H1 (cell line): ENCODE data around the gene BRD7. TPM values are rescaled to one million over a fixed set of nuclear protein-coding genes. Genes with fewer than 3 reads are reported as not detected.

Experiments
- CTCF ChIA-PET: fragments of 300-600 bp; sonication (Branson Sonifier 250); formaldehyde crosslinking; loops from one replicate; lab custom pipeline; 2021; ENCODE audit not compliant: partially characterized antibody; lab: Charles Lee
- POLR2A ChIA-PET: fragments of 300-600 bp; sonication (Branson Sonifier 250); formaldehyde crosslinking; loops from one replicate; lab custom pipeline; 2021; ENCODE audit warnings: inconsistent platforms; ENCODE audit not compliant: partially characterized antibody; lab: Charles Lee
- DNase-seq, 2 experiments: peaks; one replicate each; pipeline versions ENCODE4 v3.0.0 to v3.0.0-alpha.2; 2010 to 2022; ENCODE audit warnings: low spot score in 2 of 2, low read depth in 1 of 2, mixed read lengths in 1 of 2
- FAIRE-seq: peaks from 2 replicates; lab custom pipeline; 2011; peaks lifted over from hg19 to GRCh38; lab: Jason Lieb, UNC
- H2AFZ ChIP-seq: 2 replicates; pipeline ENCODE4 v1.8.1; 2012; ENCODE audit warnings: low read length, inconsistent platforms
- H2AK5ac ChIP-seq: 2 replicates; pipeline ENCODE4 v1.6.1; 2013; ENCODE audit warnings: low read depth, low read length
- H2BK120ac ChIP-seq: replicated peaks from 2 replicates; pipeline ENCODE3; 2013; ENCODE audit warnings: low read depth, low read length, inconsistent platforms
- H2BK12ac ChIP-seq: 2 replicates; pipeline ENCODE4 v1.6.1; 2013; ENCODE audit warnings: low read depth, low read length
- H2BK15ac ChIP-seq: 2 replicates; pipeline ENCODE4 v1.6.1; 2013; ENCODE audit warnings: low read length
- H2BK20ac ChIP-seq: 2 replicates; pipeline ENCODE4 v1.6.1; 2013; ENCODE audit warnings: low read length
- H2BK5ac ChIP-seq: 2 replicates; pipeline ENCODE4 v1.6.1; 2013; ENCODE audit warnings: low read depth, low read length
- H3K14ac ChIP-seq: 2 replicates; pipeline ENCODE4 v1.6.1; 2013; ENCODE audit warnings: inconsistent platforms; ENCODE audit not compliant: insufficient read length
- H3K18ac ChIP-seq: 2 replicates; pipeline ENCODE4 v1.6.1; 2013; ENCODE audit warnings: low read length; ENCODE audit errors: extremely low read depth
- H3K23ac ChIP-seq: 2 replicates; pipeline ENCODE4 v1.6.1; 2013; ENCODE audit warnings: inconsistent platforms; ENCODE audit not compliant: insufficient read length
- H3K23me2 ChIP-seq: 2 replicates; pipeline ENCODE4 v1.6.1; 2013; ENCODE audit warnings: low read depth, low read length
- H3K27ac ChIP-seq: 2 replicates; pipeline ENCODE4 v1.6.1; 2011; ENCODE audit warnings: low read depth, low read length, inconsistent platforms
- H3K27me3 ChIP-seq, 4 experiments: replicated peaks in 1 of 4; 1 replicate in 1 of 4; 2 replicates in 3 of 4; pipeline versions ENCODE4 v1.6.1 to v1.8.1; 2011 to 2013; ENCODE audit warnings: low read length in 3 of 4, mild to moderate bottlenecking in 3 of 4, inconsistent platforms in 2 of 4, mixed read lengths in 2 of 4, moderate library complexity in 1 of 4; ENCODE audit not compliant: control insufficient read depth in 3 of 4, insufficient read depth in 3 of 4; ENCODE audit errors: extremely low read depth in 1 of 4
- H3K36me3 ChIP-seq, 4 experiments: 2 replicates each; pipeline versions ENCODE4 v1.6.1 to v1.8.1; 2011 to 2013; ENCODE audit warnings: mild to moderate bottlenecking in 4 of 4, low read length in 3 of 4, moderate library complexity in 2 of 4, control low read depth in 1 of 4, inconsistent platforms in 1 of 4; ENCODE audit not compliant: insufficient read depth in 4 of 4, control insufficient read depth in 2 of 4
- H3K4ac ChIP-seq: replicated peaks from 2 replicates; pipeline ENCODE3; 2013; ENCODE audit warnings: low read length, low read depth, mixed read lengths, inconsistent platforms; ENCODE audit not compliant: insufficient read length
- H3K4me1 ChIP-seq, 4 experiments: replicated peaks in 1 of 4; 1 replicate in 1 of 4; 2 replicates in 3 of 4; pipeline versions ENCODE4 v1.6.1 to v1.8.1; 2011 to 2013; ENCODE audit warnings: low read length in 3 of 4, inconsistent platforms in 2 of 4, mixed read lengths in 1 of 4; ENCODE audit not compliant: insufficient read depth in 4 of 4, control insufficient read depth in 3 of 4
- H3K4me2 ChIP-seq, 2 experiments: 2 replicates each; pipeline versions ENCODE4 v1.6.1 to v1.8.1; 2011 to 2013; ENCODE audit warnings: low read depth in 2 of 2, low read length in 2 of 2, control low read depth in 1 of 2, inconsistent platforms in 1 of 2, mild to moderate bottlenecking in 1 of 2; ENCODE audit not compliant: insufficient read depth in 1 of 2
- H3K4me3 ChIP-seq, 4 experiments: fragments of 200-600, 300-600 bp in 1 of 4; sonication (generic), shearing (Covaris generic), sonication (Bioruptor Twin) in 1 of 4; 2 replicates each; pipeline versions ENCODE4 v1.5.1 to v1.8.1; 2011 to 2016; ENCODE audit warnings: low read length in 4 of 4, low read depth in 3 of 4, control low read depth in 2 of 4, inconsistent platforms in 2 of 4, mild to moderate bottlenecking in 2 of 4, mixed read lengths in 1 of 4, moderate library complexity in 1 of 4; ENCODE audit not compliant: insufficient read depth in 2 of 4; ENCODE audit errors: extremely low read depth in 1 of 4
- H3K56ac ChIP-seq: replicated peaks from 2 replicates; pipeline ENCODE3; 2013; ENCODE audit warnings: low read depth, mild to moderate bottlenecking, mixed read lengths, low read length, inconsistent platforms; ENCODE audit not compliant: insufficient read length
- H3K79me1 ChIP-seq: 2 replicates; pipeline ENCODE4 v1.6.1; 2013; ENCODE audit warnings: low read depth, low read length, control low read depth
- H3K79me2 ChIP-seq, 2 experiments: 2 replicates each; pipeline versions ENCODE4 v1.6.1 to v1.8.1; 2012 to 2013; ENCODE audit warnings: low read length in 2 of 2, mild to moderate bottlenecking in 2 of 2, inconsistent platforms in 1 of 2; ENCODE audit not compliant: insufficient read depth in 2 of 2, control insufficient read depth in 1 of 2
- H3K9ac ChIP-seq, 4 experiments: replicated peaks in 1 of 4; 1 replicate in 1 of 4; 2 replicates in 3 of 4; pipeline versions ENCODE4 v1.6.1 to v1.8.1; 2011 to 2013; ENCODE audit warnings: low read depth in 3 of 4, low read length in 3 of 4, control low read depth in 2 of 4, mild to moderate bottlenecking in 2 of 4, moderate library complexity in 2 of 4, inconsistent platforms in 1 of 4; ENCODE audit errors: extremely low read depth in 1 of 4
- H3K9me3 ChIP-seq, 2 experiments: 2 replicates each; pipeline versions ENCODE4 v1.6.1 to v1.8.1; 2012 to 2013; ENCODE audit warnings: mild to moderate bottlenecking in 2 of 2, moderate library complexity in 2 of 2, control low read depth in 1 of 2, inconsistent platforms in 1 of 2, low read depth in 1 of 2, low read length in 1 of 2, mixed read lengths in 1 of 2; ENCODE audit not compliant: insufficient read depth in 2 of 2
- H4K20me1 ChIP-seq, 2 experiments: replicated peaks in 1 of 2; 2 replicates each; pipeline versions ENCODE3 to v1.8.1; 2011 to 2013; ENCODE audit warnings: inconsistent platforms in 2 of 2, low read length in 2 of 2, mild to moderate bottlenecking in 1 of 2; ENCODE audit not compliant: insufficient read depth in 2 of 2, control insufficient read depth in 1 of 2
- H4K5ac ChIP-seq: 2 replicates; pipeline ENCODE4 v1.6.1; 2013; ENCODE audit warnings: low read length, low read depth, mixed read lengths, inconsistent platforms; ENCODE audit not compliant: insufficient read length
- H4K8ac ChIP-seq: 2 replicates; pipeline ENCODE4 v1.8.0; 2013; ENCODE audit warnings: mild to moderate bottlenecking, moderate library complexity, low read length, inconsistent platforms; ENCODE audit not compliant: insufficient read depth; ENCODE audit errors: extremely low read depth
- H4K91ac ChIP-seq: replicated peaks from 2 replicates; pipeline ENCODE3; 2013; ENCODE audit warnings: low read length, mixed read lengths, inconsistent platforms; ENCODE audit not compliant: insufficient read length
- ASH2L ChIP-seq: fragments of 200-600, 300-600 bp; sonication (generic); IDR thresholded peaks from one replicate; pipeline ENCODE4 v1.7.1; 2017; ENCODE audit warnings: low read length
- CBX8 ChIP-seq: fragments of 300-800, 300-1000 bp; sonication (generic); IDR thresholded peaks from 2 replicates; pipeline ENCODE4 v1.7.1; 2016; ENCODE audit warnings: low read depth, low read length, borderline replicate concordance
- FOSL1 ChIP-seq: IDR thresholded peaks from 2 replicates; pipeline ENCODE4 v1.6.1; 2011; ENCODE audit warnings: mild to moderate bottlenecking, low read depth, low read length, moderate library complexity; ENCODE audit not compliant: insufficient read depth
- POLR2A ChIP-seq, 2 experiments: IDR thresholded peaks; 1 replicate in 1 of 2; 2 replicates in 1 of 2; pipeline ENCODE4 v1.6.1; 2011; ENCODE audit warnings: low read depth in 2 of 2, low read length in 2 of 2, mild to moderate bottlenecking in 2 of 2; ENCODE audit errors: control extremely low read depth in 1 of 2
- RBBP5 ChIP-seq: IDR thresholded peaks from 2 replicates; pipeline ENCODE4 v1.7.1; 2012; ENCODE audit warnings: low read depth, mild to moderate bottlenecking, inconsistent platforms, low read length, moderate library complexity, borderline replicate concordance
- SP4 ChIP-seq: IDR thresholded peaks from 2 replicates; pipeline ENCODE4 v1.6.1; 2012; ENCODE audit warnings: low read length, inconsistent platforms
- TEAD4 ChIP-seq: IDR thresholded peaks from 2 replicates; pipeline ENCODE4 v1.6.1; 2012; ENCODE audit warnings: low read depth, low read length, inconsistent platforms, mixed read lengths
- WGBS, 2 experiments: shearing (Covaris generic) in 1 of 2; methylation state at CpG; one replicate each; pipeline versions ENCODE4 v1.1.6 to v1.1.7; 2013 to 2015; ENCODE audit warnings: low lambda C conversion rate in 2 of 2, mixed read lengths in 2 of 2, inconsistent platforms in 1 of 2, low coverage in 1 of 2, missing lambda C conversion rate in 1 of 2; ENCODE audit not compliant: insufficient replicate concordance in 2 of 2, insufficient coverage in 1 of 2, insufficient read length in 1 of 2; ENCODE audit errors: extremely low coverage in 1 of 2, missing lambda C conversion rate in 1 of 2; 5-methylcytosine and 5-hydroxymethylcytosine counted together
- polyA plus RNA-seq, 7 experiments: library from polyadenylated mRNA; depleted of rRNA in 3 of 7; stranded (reverse) in 5 of 7; unstranded in 2 of 7; fragments of >200 nt in 5 of 7; fragments of 200-250 nt in 2 of 7; gene quantifications; 1 replicate in 5 of 7; 2 replicates in 1 of 7; 4 replicates in 1 of 7; pipeline versions ENCODE4 v1.2.1 to v1.2.3, GENCODE V29; 2011 to 2013; ENCODE audit warnings: missing spikeins in 2 of 7, mixed read lengths in 2 of 7
- total RNA-seq: library from RNA; stranded (reverse); fragmentation: NEBNext Ultra II Directional; extraction: Animal tissue kit (Norgen Biotek cat#: 25700); gene quantifications from 2 replicates; pipeline ENCODE4 v1.2.1, GENCODE V29; 2021

The BRD7 gene
- total and polyA plus RNA-seq, 2 of the 8 experiments (the other 6 are each of a cell fraction or from before 2014, with no cell fraction given), result 42.5 to 120 TPM

DNA sequence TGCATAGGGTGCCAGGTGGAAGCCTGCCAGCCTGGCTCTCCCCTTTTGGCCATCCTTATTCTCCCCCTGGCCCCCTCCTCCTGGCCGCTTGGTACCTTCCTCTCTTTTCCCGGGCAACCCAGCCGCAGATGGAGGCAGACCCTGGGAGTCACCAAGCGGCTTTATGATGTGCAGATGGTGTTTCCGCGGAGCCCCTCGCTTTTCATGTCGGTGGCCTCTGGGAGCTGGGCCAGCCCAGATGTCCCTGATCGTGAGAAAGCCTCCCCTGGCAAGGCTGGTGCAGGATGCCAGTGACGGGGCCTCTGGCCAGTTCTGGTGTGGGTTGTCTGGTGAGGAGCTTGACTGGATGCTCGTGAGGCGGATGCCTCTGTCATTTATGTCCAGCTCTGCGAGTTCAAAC is 18.0 kb upstream of the BRD7 start:
- Histone ChIP-seq H3K23me2 (no peaks in the 10 kb centered on the region), H2AFZ (no peak overlapping the region), H3K4ac (no peak overlapping the region), H3K23ac (no peak overlapping the region), H4K91ac (no peak overlapping the region), H3K27me3 (no peaks in the 10 kb centered on the region), H3K79me1 (no peaks in the 10 kb centered on the region), H3K4me1 (peaks cover 0 to 2% (median 0%) of the 10 kb centered on the region in 4 experiments; a peak in 2 of 7 replicates), H3K36me3 (no peaks in the 10 kb centered on the region), H3K18ac (no peak overlapping the region), H3K4me3 (no peak overlapping the region), H2BK15ac (no peak overlapping the region), H4K8ac (no peak overlapping the region; the same call in 1 of the 2 replicates), H3K9ac (no peak overlapping the region), H3K27ac (no peak overlapping the region), H3K4me2 (no peak overlapping the region), H2BK12ac (no peak overlapping the region), H3K79me2 (no peaks in the 10 kb centered on the region), H2BK20ac (no peak overlapping the region), H2AK5ac (no peak overlapping the region), H2BK120ac (no peak overlapping the region), H3K56ac (no peak overlapping the region), H2BK5ac (no peak overlapping the region), H4K5ac (no peak overlapping the region), H3K14ac (no peak overlapping the region), H3K9me3 (no peaks in the 10 kb centered on the region), H4K20me1 (no peaks in the 10 kb centered on the region)
- ChIA-PET CTCF (interaction anchor here (0.9 to 1.8 kb wide), 3 partner anchors 12 to 285 kb away, joined by 4 to 9 read pairs (median 5); no protein-coding TSS in a partner anchor), POLR2A (interaction anchor here (0.6 kb wide), 1 partner anchor 204 kb away, joined by 3 read pairs; no protein-coding TSS in a partner anchor)
- no peak for FAIRE-seq
- WGBS, 2 experiments, result 85% methylated on average over 13 of the region's 13 CpGs; no CpG with 5 or more reads in 1 of the 2 experiments
- TF ChIP-seq TEAD4 (no peak), POLR2A (IDR thresholded peaks at IDR 0.05; ENCODE audit: control extremely low read depth in 1 of 2, low read depth in 2 of 2, low read length in 2 of 2) (no peak), SP4 (no peak), CBX8 (no peak), RBBP5 (no peak), ASH2L (no peak), FOSL1 (no peak)
- DNase-seq, result no peak
